HG03565 (cell line): ENCODE measurements around the gene ZBTB37.
"Not testable (repeated sequence)": the region's sequence is repeated elsewhere in the genome, so short reads cannot be mapped to it uniquely, and the experiment has no call there.

Source experiments
- ATAC-seq: cut with Tn5 transposase; IDR thresholded peaks from one replicate; pipeline ENCODE4 v1.9.1; 2021; ENCODE audit warnings: mild to moderate bottlenecking, moderate library complexity; ENCODE audit not compliant: unreplicated experiment

Gene ZBTB37

GRCh38 chr1:173868266-173869020 is at the start of gene ZBTB37:
TSS of gene ZBTB37 (plus strand) at chr1:173868380. CDS start at chr1:173870226, 1,846 bp downstream.
- ATAC-seq, result peak; percentile 34

GRCh38 chr1:173818459-173818858 is 49.7 kb upstream of the ZBTB37 start:
- ATAC-seq, result no peak

- ATAC-seq, result no peak
Observed at GRCh38 chr1:173821680-173822079, 46.5 kb upstream of the ZBTB37 start.

- ATAC-seq, result peak; percentile 21
Observed at GRCh38 chr1:173823781-173824314, 44.3 kb upstream of the ZBTB37 start.

- peak; percentile 77 for ATAC-seq
Observed at GRCh38 chr1:173824315-173825081, 43.7 kb upstream of the ZBTB37 start, which contains the start of the genes CENPL and DARS2. TSS of gene CENPL (minus strand) at chr1:173824883. CDS start at chr1:173811299, 13,584 bp downstream. TSS of gene DARS2 (plus strand) at chr1:173824673. CDS start at chr1:173825230, 557 bp downstream.

- no peak for ATAC-seq
Observed at GRCh38 chr1:173827611-173828010, 40.6 kb upstream of the ZBTB37 start.

- ATAC-seq, result no peak
Observed at GRCh38 chr1:173832748-173833147, 35.4 kb upstream of the ZBTB37 start.

- no peak for ATAC-seq
Observed at GRCh38 chr1:173852105-173852504, 16.1 kb upstream of the ZBTB37 start.

- no peak for ATAC-seq
Observed at GRCh38 chr1:173853074-173853473, 15.1 kb upstream of the ZBTB37 start.

GRCh38 chr1:173856014-173856413 is 12.2 kb upstream of the ZBTB37 start:
- no peak for ATAC-seq

GRCh38 chr1:173856903-173857302 is 11.3 kb upstream of the ZBTB37 start:
- ATAC-seq, result no peak

- ATAC-seq, result no peak
Observed at GRCh38 chr1:173857363-173857917, 10.7 kb upstream of the ZBTB37 start.

- not testable (repeated sequence) for ATAC-seq
Observed at GRCh38 chr1:173859547-173859946, 8.6 kb upstream of the ZBTB37 start.

- no peak for ATAC-seq
Observed at GRCh38 chr1:173860065-173860464, 8.1 kb upstream of the ZBTB37 start.

GRCh38 chr1:173861731-173862145 is 6.4 kb upstream of the ZBTB37 start:
- ATAC-seq, result no peak

GRCh38 chr1:173862146-173862768 is 5.9 kb upstream of the ZBTB37 start:
- ATAC-seq, result not testable (repeated sequence)

GRCh38 chr1:173862769-173863223 is 5.4 kb upstream of the ZBTB37 start:
- no peak for ATAC-seq

- ATAC-seq, result no peak
Observed at GRCh38 chr1:173863224-173864161, 4.7 kb upstream of the ZBTB37 start.

- no peak for ATAC-seq
Observed at GRCh38 chr1:173864179-173864867, 3.9 kb upstream of the ZBTB37 start.
